GDM1 (cell line): ENCODE results near the gene ZNF561.
A peak's percentile ranks its signal among the peaks of the same experiment; 100 is the strongest.
"Not testable (repeated sequence)": the region's sequence is repeated elsewhere in the genome, so short reads cannot be mapped to it uniquely, and the experiment has no call there.

Experiments
- DNase-seq: peaks from one replicate; lab custom pipeline; 2025; lab: John Stamatoyannopoulos, UW

Gene ZNF561

GRCh38 chr19:9621156-9622037 lies at the start of gene ZNF561:
ZNF561 (minus strand) TSS chr19:9621232; CDS start chr19:9619456, 1,776 bp downstream.
- DNase-seq = peak; percentile 84

GRCh38 chr19:9668544-9668943 lies 47.5 kb upstream of the ZNF561 start:
- DNase-seq = no peak

GRCh38 chr19:9667898-9668297 lies 46.9 kb upstream of the ZNF561 start:
- no peak for DNase-seq

GRCh38 chr19:9658769-9659168 lies 37.7 kb upstream of the ZNF561 start:
- DNase-seq = no peak

GRCh38 chr19:9653066-9653555 lies 32.1 kb upstream of the ZNF561 start:
- not testable (repeated sequence) for DNase-seq

GRCh38 chr19:9651464-9651863 lies 30.4 kb upstream of the ZNF561 start:
- DNase-seq = not testable (repeated sequence)

GRCh38 chr19:9650345-9650744 lies 29.3 kb upstream of the ZNF561 start:
- no peak for DNase-seq

- peak; percentile 39 for DNase-seq
Measured at GRCh38 chr19:9645472-9645871, 24.4 kb upstream of the ZNF561 start.

GRCh38 chr19:9644472-9644871 lies 23.4 kb upstream of the ZNF561 start:
- DNase-seq = no peak

- DNase-seq = no peak
Measured at GRCh38 chr19:9641810-9642209, 20.8 kb upstream of the ZNF561 start.

GRCh38 chr19:9640956-9641355 lies 19.9 kb upstream of the ZNF561 start:
- DNase-seq = no peak

GRCh38 chr19:9636018-9636417 lies 15.0 kb upstream of the ZNF561 start:
- DNase-seq = no peak

- peak; percentile 18 for DNase-seq
Measured at GRCh38 chr19:9627856-9628255, 6.8 kb upstream of the ZNF561 start.

GRCh38 chr19:9622531-9622930 lies 1.5 kb upstream of the ZNF561 start:
- no peak for DNase-seq

- DNase-seq = no peak
Measured at GRCh38 chr19:9620842-9621155, 233 bp downstream of the ZNF561 start.

- DNase-seq = no peak
Measured at GRCh38 chr19:9615844-9616243, 5.2 kb downstream of the ZNF561 start.

GRCh38 chr19:9610484-9611113 lies 10.4 kb downstream of the ZNF561 start:
- DNase-seq = no peak

GRCh38 chr19:9608912-9609311 lies 12.1 kb downstream of the ZNF561 start:
- no peak for DNase-seq

GRCh38 chr19:9597027-9597426 lies 24.0 kb downstream of the ZNF561 start:
- no peak for DNase-seq

- DNase-seq = peak; percentile 66
Measured at GRCh38 chr19:9586764-9587163, 34.3 kb downstream of the ZNF561 start.

- DNase-seq = peak; percentile 63
Measured at GRCh38 chr19:9584073-9584833, 36.8 kb downstream of the ZNF561 start, which contains the start of gene ZNF121. ZNF121 (minus strand) TSS chr19:9584504; CDS start chr19:9568097, 16,407 bp downstream.

- not testable (repeated sequence) for DNase-seq
Measured at GRCh38 chr19:9582081-9582725, 38.8 kb downstream of the ZNF561 start.
